Nephron (organoid): ENCODE data around the gene MAPK13.

Source experiments
- H3K27ac Mint-ChIP-seq, 3 experiments: 2 replicates each; pipeline ENCODE4 v1.8.0; 2020; ENCODE audit warnings: mixed read lengths in 3 of 3, mild to moderate bottlenecking in 2 of 3, moderate library complexity in 1 of 3
- H3K27me3 Mint-ChIP-seq: 2 replicates; pipeline ENCODE4 v1.8.0; 2021; ENCODE audit warnings: low read depth, mild to moderate bottlenecking, moderate library complexity, mixed read lengths
- H3K36me3 Mint-ChIP-seq: 2 replicates; pipeline ENCODE4 v1.8.0; 2020; ENCODE audit warnings: low read depth, mixed read lengths
- H3K4me1 Mint-ChIP-seq: 2 replicates; pipeline ENCODE4 v1.8.0; 2020; ENCODE audit warnings: mixed read lengths
- H3K4me3 Mint-ChIP-seq, 3 experiments: 2 replicates each; pipeline ENCODE4 v1.8.0; 2020; ENCODE audit warnings: mild to moderate bottlenecking in 3 of 3, mixed read lengths in 3 of 3, moderate library complexity in 2 of 3
- H3K9me3 Mint-ChIP-seq: 2 replicates; pipeline ENCODE4 v1.8.0; 2020; ENCODE audit warnings: mixed read lengths
- CTCF ChIP-seq, 3 experiments: fragments of 200-600 bp; sonication (generic); IDR thresholded peaks; one replicate each; pipeline ENCODE4 v1.5.0; 2021; ENCODE audit warnings: antibody characterized with exemption in 3 of 3; ENCODE audit not compliant: unreplicated experiment in 3 of 3

MAPK13 gene

GRCh38 chr6:36116066-36116864 is 14.0 kb upstream of the MAPK13 start:
- Mint-ChIP-seq H3K27ac (no peak overlapping the region), H3K36me3 (peaks cover 8% of the 10 kb centered on the region), H3K4me3 (no peak overlapping the region), H3K4me1 (peaks cover 31% of the 10 kb centered on the region), H3K9me3 (no peaks in the 10 kb centered on the region), H3K27me3 (no peaks in the 10 kb centered on the region)
- TF ChIP-seq CTCF (IDR thresholded peaks at IDR 0.05; ENCODE audit: unreplicated experiment in 3 of 3): no peak

GRCh38 chr6:36116943-36117342 is 13.4 kb upstream of the MAPK13 start:
- H3K9me3 Mint-ChIP-seq: no peaks in the 10 kb centered on the region
- no peak overlapping the region for H3K27ac Mint-ChIP-seq
- H3K27me3 Mint-ChIP-seq: no peaks in the 10 kb centered on the region
- no peak for TF ChIP-seq CTCF (IDR thresholded peaks at IDR 0.05; ENCODE audit: unreplicated experiment in 3 of 3)
- peaks cover 25% of the 10 kb centered on the region for H3K4me1 Mint-ChIP-seq
- H3K4me3 Mint-ChIP-seq: no peak overlapping the region
- peaks cover 4% of the 10 kb centered on the region for H3K36me3 Mint-ChIP-seq

GRCh38 chr6:36117658-36118549 is 12.4 kb upstream of the MAPK13 start:
- Mint-ChIP-seq H3K4me3 (no peak overlapping the region), H3K36me3 (no peaks in the 10 kb centered on the region), H3K9me3 (no peaks in the 10 kb centered on the region), H3K27me3 (no peaks in the 10 kb centered on the region), H3K27ac (no peak overlapping the region), H3K4me1 (peaks cover 25% of the 10 kb centered on the region)
- no peak for TF ChIP-seq CTCF (IDR thresholded peaks at IDR 0.05; ENCODE audit: unreplicated experiment in 3 of 3)

GRCh38 chr6:36118550-36119107 is 11.7 kb upstream of the MAPK13 start:
- H3K4me1 Mint-ChIP-seq: peaks cover 22% of the 10 kb centered on the region
- H3K9me3 Mint-ChIP-seq: no peaks in the 10 kb centered on the region
- no peaks in the 10 kb centered on the region for H3K27me3 Mint-ChIP-seq
- no peak overlapping the region for H3K4me3 Mint-ChIP-seq
- TF ChIP-seq CTCF (IDR thresholded peaks at IDR 0.05; ENCODE audit: unreplicated experiment in 3 of 3): no peak
- no peaks in the 10 kb centered on the region for H3K36me3 Mint-ChIP-seq
- no peak overlapping the region for H3K27ac Mint-ChIP-seq

- Mint-ChIP-seq H3K36me3 (no peaks in the 10 kb centered on the region), H3K27me3 (no peaks in the 10 kb centered on the region), H3K4me3 (no peak overlapping the region), H3K9me3 (no peaks in the 10 kb centered on the region), H3K4me1 (peaks cover 17% of the 10 kb centered on the region), H3K27ac (no peak overlapping the region)
- TF ChIP-seq CTCF (IDR thresholded peaks at IDR 0.05; ENCODE audit: unreplicated experiment in 3 of 3): no peak
Measured at GRCh38 chr6:36119209-36119608, 11.1 kb upstream of the MAPK13 start.
